Stimulated activated CD8-positive, alpha-beta memory T cell treated with anti-CD3 and anti-CD28 coated beads, Interleukin-2, amount 100 ng/mL, for 48 hours (primary cell): ENCODE data around the gene PRR29.

Source experiments
- DNase-seq, 2 donors: peaks; one replicate each; pipeline ENCODE4 v3.0.0-alpha.2; 2020; ENCODE audit warnings: low read depth in 2 of 2

PRR29 gene

GRCh38 chr17:64042700-64043485 lies 44.7 kb downstream of the PRR29 start:
- DNase-seq, result no peak

DNA sequence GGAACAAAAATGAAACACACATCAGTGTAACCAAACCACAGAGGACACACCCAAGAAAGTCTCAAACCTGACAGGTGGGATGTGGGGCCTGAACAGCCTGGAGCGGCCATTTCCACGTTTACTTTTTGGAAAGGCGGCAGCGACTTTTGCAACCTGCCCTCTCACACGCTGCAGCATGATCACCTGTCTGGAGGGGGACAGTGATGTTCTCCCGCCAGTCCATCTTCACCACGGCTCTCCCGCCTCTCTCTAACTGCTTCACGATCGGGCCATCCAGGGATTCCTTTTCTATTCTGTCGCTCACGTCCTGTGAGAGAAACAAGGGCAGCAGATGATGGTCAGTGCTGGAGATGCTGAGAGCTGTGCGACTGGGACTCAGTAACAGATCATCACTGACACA lies 47.0 kb downstream of the PRR29 start:
- no peak for DNase-seq

- no peak for DNase-seq
Measured at GRCh38 chr17:64048805-64049204, 50.7 kb downstream of the PRR29 start.

DNA sequence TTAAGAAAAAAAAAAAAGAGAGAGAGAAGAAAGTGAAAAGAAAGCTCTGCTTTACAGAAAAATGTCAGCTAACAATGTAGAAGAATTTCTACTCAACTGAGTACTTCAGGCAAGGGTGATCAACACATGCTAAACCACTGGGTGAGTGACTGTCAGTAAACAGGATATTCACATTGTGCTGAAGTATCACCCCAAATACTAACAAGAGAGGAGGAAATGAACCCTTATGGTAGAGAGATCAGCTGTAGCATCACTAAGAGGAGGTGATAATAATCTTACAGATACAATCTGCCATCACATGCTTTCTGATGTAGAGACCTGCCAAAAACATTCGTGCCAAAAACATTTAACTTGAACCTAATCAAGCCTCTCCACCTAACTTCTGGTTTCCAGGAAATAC lies 53.0 kb downstream of the PRR29 start:
- DNase-seq, result no peak

- no peak for DNase-seq
Measured at GRCh38 chr17:64053101-64053500, 55.0 kb downstream of the PRR29 start.
